ENCODE results near the gene TMEM266.

TMEM266 gene

DNA sequence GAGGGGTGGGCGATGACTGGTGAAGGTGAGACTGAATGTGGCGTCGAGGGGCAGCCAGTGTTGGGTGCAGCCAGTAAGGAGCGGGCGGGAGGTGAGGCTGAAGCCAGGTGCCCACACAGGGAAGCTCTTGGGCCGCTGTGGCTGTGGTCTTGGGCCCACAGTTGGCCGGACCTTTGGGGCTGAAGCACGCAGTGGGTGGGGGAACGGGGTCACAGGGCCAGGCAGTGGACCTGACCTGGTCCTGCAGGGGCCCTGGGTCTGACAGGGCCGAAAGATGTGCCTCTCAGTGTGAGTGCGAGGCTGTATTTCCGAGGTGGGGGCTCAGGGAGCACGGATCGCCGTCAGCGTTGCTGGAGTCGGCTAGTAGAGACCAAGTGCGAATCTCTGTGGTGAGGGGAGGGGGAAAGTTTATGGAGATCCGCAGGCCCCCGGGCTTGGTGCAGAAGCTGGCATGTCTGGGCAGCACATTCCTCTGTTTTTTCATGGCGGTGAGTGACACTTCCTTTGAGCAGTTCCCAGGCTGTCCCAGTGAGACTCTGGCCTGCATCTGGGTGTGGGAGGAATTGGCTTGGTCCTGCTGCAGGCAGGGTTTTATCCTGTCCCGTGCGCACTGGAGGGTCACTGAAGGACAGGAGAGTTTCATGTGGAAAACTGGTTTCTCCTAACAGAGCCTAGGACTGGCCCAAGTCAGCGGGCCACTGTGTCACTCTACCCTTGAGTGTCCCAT lies 100.8 kb downstream of the TMEM266 start (continued):
- TF ChIP-seq ISL1 (CRISPR knock-in tag; IDR thresholded peaks at IDR 0.05) (no peak), ARNTL (CRISPR knock-in tag; IDR thresholded peaks at IDR 0.05; ENCODE audit: borderline replicate concordance, low read depth) (no peak), ZNF70 (CRISPR knock-in tag; IDR thresholded peaks at IDR 0.05) (no peak), ESRRG (CRISPR knock-in tag; IDR thresholded peaks at IDR 0.05) (no peak), ZFP3 (CRISPR knock-in tag; IDR thresholded peaks at IDR 0.05) (no peak)
- TF ChIP-seq, protein P1, sequence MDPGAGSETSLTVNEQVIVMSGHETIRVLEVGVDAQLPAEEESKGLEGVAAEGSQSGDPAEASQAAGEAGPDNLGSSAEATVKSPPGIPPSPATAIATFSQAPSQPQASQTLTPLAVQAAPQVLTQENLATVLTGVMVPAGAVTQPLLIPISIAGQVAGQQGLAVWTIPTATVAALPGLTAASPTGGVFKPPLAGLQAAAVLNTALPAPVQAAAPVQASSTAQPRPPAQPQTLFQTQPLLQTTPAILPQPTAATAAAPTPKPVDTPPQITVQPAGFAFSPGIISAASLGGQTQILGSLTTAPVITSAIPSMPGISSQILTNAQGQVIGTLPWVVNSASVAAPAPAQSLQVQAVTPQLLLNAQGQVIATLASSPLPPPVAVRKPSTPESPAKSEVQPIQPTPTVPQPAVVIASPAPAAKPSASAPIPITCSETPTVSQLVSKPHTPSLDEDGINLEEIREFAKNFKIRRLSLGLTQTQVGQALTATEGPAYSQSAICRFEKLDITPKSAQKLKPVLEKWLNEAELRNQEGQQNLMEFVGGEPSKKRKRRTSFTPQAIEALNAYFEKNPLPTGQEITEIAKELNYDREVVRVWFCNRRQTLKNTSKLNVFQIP (CRISPR knock-in tag; IDR thresholded peaks at IDR 0.05; ENCODE audit: borderline replicate concordance, low read depth), result no peak

DNA sequence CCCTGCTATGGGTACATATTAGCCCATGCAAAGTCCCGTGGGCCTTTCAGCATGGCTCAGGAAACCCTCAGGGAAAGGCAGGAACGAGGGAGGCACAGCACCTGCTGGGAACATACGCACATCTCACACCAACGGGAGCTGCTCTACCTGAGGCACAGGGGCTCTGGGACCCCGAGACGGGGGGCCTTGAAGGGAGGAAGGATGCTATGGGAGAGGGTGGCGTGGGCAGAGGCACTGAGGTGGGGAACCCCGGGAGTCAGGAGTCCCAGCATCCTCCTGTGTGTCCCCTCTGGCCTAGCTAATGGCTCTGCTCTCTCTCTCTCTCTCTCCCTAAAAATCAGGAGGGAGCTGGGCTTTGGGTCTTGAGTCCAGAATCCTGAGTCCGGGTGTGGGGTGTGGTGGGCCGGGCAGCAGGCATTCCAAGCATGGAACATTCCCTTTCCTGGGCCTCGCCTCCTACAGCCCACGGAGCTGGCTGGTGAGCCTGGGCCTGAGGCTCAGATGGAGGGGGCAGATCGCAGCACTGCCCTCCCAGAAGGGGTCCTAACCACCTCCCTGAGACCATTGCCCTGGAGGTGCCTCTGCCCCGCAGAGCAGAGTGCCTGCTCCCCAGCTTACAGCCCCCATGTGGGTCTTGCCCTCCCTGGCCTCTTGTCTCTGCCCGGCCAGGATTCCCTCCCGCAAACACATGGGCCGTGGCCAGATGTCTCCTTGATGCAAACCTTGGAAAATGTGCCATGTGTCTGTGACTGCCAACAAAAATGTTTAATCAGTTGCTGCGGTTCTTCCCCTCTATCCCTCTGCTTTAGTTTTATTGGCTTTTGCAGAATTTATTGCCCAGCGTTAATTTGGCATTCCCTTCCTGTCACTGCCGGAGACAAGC lies 101.6 kb downstream of the TMEM266 start:
- no peak for ATAC-seq
- TF ChIP-seq RARB (CRISPR knock-in tag; IDR thresholded peaks at IDR 0.05), result no peak
- TF ChIP-seq PPARA (CRISPR knock-in tag; IDR thresholded peaks at IDR 0.05; ENCODE audit: borderline replicate concordance), result no peak
- no peak for TF ChIP-seq GLIS3 (CRISPR knock-in tag; IDR thresholded peaks at IDR 0.05)
- TF ChIP-seq TCF4 (CRISPR knock-in tag; IDR thresholded peaks at IDR 0.05; ENCODE audit: borderline replicate concordance), result no peak
- TF ChIP-seq BACH2 (CRISPR knock-in tag; IDR thresholded peaks at IDR 0.05; ENCODE audit: borderline replicate concordance), result no peak
- no peak for TF ChIP-seq CSDC2 (CRISPR knock-in tag; IDR thresholded peaks at IDR 0.05)
- TF ChIP-seq, protein P2, sequence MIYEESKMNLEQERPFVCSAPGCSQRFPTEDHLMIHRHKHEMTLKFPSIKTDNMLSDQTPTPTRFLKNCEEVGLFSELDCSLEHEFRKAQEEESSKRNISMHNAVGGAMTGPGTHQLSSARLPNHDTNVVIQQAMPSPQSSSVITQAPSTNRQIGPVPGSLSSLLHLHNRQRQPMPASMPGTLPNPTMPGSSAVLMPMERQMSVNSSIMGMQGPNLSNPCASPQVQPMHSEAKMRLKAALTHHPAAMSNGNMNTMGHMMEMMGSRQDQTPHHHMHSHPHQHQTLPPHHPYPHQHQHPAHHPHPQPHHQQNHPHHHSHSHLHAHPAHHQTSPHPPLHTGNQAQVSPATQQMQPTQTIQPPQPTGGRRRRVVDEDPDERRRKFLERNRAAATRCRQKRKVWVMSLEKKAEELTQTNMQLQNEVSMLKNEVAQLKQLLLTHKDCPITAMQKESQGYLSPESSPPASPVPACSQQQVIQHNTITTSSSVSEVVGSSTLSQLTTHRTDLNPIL (CRISPR knock-in tag; IDR thresholded peaks at IDR 0.05; ENCODE audit: low read depth), result no peak
- no peak for TF ChIP-seq ZNF8 (CRISPR knock-in tag; IDR thresholded peaks at IDR 0.05)
- TF ChIP-seq, protein P1 (CRISPR knock-in tag; IDR thresholded peaks at IDR 0.05; ENCODE audit: borderline replicate concordance, low read depth), result no peak
- TF ChIP-seq ISL1 (CRISPR knock-in tag; IDR thresholded peaks at IDR 0.05), result no peak
- TF ChIP-seq, protein P3, sequence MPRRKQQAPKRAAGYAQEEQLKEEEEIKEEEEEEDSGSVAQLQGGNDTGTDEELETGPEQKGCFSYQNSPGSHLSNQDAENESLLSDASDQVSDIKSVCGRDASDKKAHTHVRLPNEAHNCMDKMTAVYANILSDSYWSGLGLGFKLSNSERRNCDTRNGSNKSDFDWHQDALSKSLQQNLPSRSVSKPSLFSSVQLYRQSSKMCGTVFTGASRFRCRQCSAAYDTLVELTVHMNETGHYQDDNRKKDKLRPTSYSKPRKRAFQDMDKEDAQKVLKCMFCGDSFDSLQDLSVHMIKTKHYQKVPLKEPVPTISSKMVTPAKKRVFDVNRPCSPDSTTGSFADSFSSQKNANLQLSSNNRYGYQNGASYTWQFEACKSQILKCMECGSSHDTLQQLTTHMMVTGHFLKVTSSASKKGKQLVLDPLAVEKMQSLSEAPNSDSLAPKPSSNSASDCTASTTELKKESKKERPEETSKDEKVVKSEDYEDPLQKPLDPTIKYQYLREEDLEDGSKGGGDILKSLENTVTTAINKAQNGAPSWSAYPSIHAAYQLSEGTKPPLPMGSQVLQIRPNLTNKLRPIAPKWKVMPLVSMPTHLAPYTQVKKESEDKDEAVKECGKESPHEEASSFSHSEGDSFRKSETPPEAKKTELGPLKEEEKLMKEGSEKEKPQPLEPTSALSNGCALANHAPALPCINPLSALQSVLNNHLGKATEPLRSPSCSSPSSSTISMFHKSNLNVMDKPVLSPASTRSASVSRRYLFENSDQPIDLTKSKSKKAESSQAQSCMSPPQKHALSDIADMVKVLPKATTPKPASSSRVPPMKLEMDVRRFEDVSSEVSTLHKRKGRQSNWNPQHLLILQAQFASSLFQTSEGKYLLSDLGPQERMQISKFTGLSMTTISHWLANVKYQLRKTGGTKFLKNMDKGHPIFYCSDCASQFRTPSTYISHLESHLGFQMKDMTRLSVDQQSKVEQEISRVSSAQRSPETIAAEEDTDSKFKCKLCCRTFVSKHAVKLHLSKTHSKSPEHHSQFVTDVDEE (CRISPR knock-in tag; IDR thresholded peaks at IDR 0.05), result no peak
- TF ChIP-seq, protein P4, sequence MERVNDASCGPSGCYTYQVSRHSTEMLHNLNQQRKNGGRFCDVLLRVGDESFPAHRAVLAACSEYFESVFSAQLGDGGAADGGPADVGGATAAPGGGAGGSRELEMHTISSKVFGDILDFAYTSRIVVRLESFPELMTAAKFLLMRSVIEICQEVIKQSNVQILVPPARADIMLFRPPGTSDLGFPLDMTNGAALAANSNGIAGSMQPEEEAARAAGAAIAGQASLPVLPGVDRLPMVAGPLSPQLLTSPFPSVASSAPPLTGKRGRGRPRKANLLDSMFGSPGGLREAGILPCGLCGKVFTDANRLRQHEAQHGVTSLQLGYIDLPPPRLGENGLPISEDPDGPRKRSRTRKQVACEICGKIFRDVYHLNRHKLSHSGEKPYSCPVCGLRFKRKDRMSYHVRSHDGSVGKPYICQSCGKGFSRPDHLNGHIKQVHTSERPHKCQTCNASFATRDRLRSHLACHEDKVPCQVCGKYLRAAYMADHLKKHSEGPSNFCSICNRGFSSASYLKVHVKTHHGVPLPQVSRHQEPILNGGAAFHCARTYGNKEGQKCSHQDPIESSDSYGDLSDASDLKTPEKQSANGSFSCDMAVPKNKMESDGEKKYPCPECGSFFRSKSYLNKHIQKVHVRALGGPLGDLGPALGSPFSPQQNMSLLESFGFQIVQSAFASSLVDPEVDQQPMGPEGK (CRISPR knock-in tag; IDR thresholded peaks at IDR 0.05; ENCODE audit: borderline replicate concordance), result no peak
- TF ChIP-seq SNAI2 (CRISPR knock-in tag; IDR thresholded peaks at IDR 0.05), result no peak
- no peak for TF ChIP-seq ZNF565 (CRISPR knock-in tag; conservative IDR thresholded peaks at IDR 0.05; ENCODE audit: low read depth)
- TF ChIP-seq ZFP3 (CRISPR knock-in tag; IDR thresholded peaks at IDR 0.05), result no peak
- TF ChIP-seq ZNF70 (CRISPR knock-in tag; IDR thresholded peaks at IDR 0.05), result no peak
- TF ChIP-seq TOX (CRISPR knock-in tag; IDR thresholded peaks at IDR 0.05; ENCODE audit: borderline replicate concordance), result no peak
- TF ChIP-seq, protein P5, sequence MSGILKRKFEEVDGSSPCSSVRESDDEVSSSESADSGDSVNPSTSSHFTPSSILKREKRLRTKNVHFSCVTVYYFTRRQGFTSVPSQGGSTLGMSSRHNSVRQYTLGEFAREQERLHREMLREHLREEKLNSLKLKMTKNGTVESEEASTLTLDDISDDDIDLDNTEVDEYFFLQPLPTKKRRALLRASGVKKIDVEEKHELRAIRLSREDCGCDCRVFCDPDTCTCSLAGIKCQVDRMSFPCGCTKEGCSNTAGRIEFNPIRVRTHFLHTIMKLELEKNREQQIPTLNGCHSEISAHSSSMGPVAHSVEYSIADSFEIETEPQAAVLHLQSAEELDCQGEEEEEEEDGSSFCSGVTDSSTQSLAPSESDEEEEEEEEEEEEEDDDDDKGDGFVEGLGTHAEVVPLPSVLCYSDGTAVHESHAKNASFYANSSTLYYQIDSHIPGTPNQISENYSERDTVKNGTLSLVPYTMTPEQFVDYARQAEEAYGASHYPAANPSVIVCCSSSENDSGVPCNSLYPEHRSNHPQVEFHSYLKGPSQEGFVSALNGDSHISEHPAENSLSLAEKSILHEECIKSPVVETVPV (CRISPR knock-in tag; IDR thresholded peaks at IDR 0.05), result no peak
- no peak for TF ChIP-seq ARNTL (CRISPR knock-in tag; IDR thresholded peaks at IDR 0.05; ENCODE audit: borderline replicate concordance, low read depth)
- TF ChIP-seq ZC3H10 (CRISPR knock-in tag; IDR thresholded peaks at IDR 0.05), result no peak
